Stimulated activated CD4-positive, alpha-beta T cell treated with anti-CD3 and anti-CD28 coated beads, Interleukin-1b, Interleukin-23, amount 100 ng/mL, for 4 hours (primary cell): ENCODE data around the gene JUNB.

Source experiments
- DNase-seq, 2 donors: peaks; one replicate each; pipeline ENCODE4 v3.0.0-alpha.2; 2020; ENCODE audit warnings: low read depth in 2 of 2

Gene JUNB

GRCh38 chr19:12774588-12775555 lies 16.4 kb upstream of the JUNB start, which contains the start of gene HOOK2:
HOOK2 (minus strand) TSS chr19:12775552; CDS start chr19:12775449, 103 bp downstream.
- DNase-seq, result no peak

GRCh38 chr19:12777217-12778016 lies 13.9 kb upstream of the JUNB start:
- DNase-seq, result peak; percentile 81 to 83

- peak in 1 of 2 donors; percentile 48 for DNase-seq
Observed at GRCh38 chr19:12778017-12778904, 13.0 kb upstream of the JUNB start.

- DNase-seq, result no peak
Observed at GRCh38 chr19:12778905-12779161, 12.5 kb upstream of the JUNB start.

GRCh38 chr19:12779162-12779993 lies 11.9 kb upstream of the JUNB start:
- no peak for DNase-seq

GRCh38 chr19:12782174-12782423 lies 9.2 kb upstream of the JUNB start:
- no peak for DNase-seq

GRCh38 chr19:12782424-12783290 lies 8.6 kb upstream of the JUNB start:
- DNase-seq, result peak; percentile 90 to 91

- DNase-seq, result no peak
Observed at GRCh38 chr19:12783291-12783848, 7.9 kb upstream of the JUNB start.

GRCh38 chr19:12783849-12784393 lies 7.4 kb upstream of the JUNB start:
- DNase-seq, result no peak

GRCh38 chr19:12784394-12784870 lies 6.9 kb upstream of the JUNB start:
- DNase-seq, result no peak

- no peak for DNase-seq
Observed at GRCh38 chr19:12784871-12785430, 6.3 kb upstream of the JUNB start.

- no peak for DNase-seq
Observed at GRCh38 chr19:12785431-12786031, 5.8 kb upstream of the JUNB start.

- DNase-seq, result no peak
Observed at GRCh38 chr19:12786141-12786870, 5.0 kb upstream of the JUNB start.

- no peak for DNase-seq
Observed at GRCh38 chr19:12786952-12787351, 4.3 kb upstream of the JUNB start.

- no peak for DNase-seq
Observed at GRCh38 chr19:12787458-12787857, 3.8 kb upstream of the JUNB start.

- no peak for DNase-seq
Observed at GRCh38 chr19:12788042-12788681, 3.1 kb upstream of the JUNB start.

GRCh38 chr19:12788682-12789097 lies 2.6 kb upstream of the JUNB start:
- peak in 1 of 2 donors; percentile 46 for DNase-seq
